CD14-positive monocyte (primary cell): Measurements from ENCODE around the gene KIF26B. TPM values are rescaled to one million over a fixed set of nuclear protein-coding genes. Genes with fewer than 3 reads are reported as not detected.
A peak's percentile ranks its signal among the peaks of the same experiment; 100 is the strongest.

Experiments
- DNase-seq, 3 donors: peaks; one replicate each; pipeline ENCODE4 v3.0.0-alpha.2; 2011 to 2022
- H2AFZ ChIP-seq: 2 replicates; pipeline ENCODE4 v1.6.0; 2012; ENCODE audit warnings: mild to moderate bottlenecking, low read depth, low read length, inconsistent platforms; ENCODE audit not compliant: insufficient read depth, poor library complexity, severe bottlenecking
- H3K27ac ChIP-seq, 2 donors: 1 replicate in 1 of 2; 2 replicates in 1 of 2; pipeline ENCODE4 v1.5.1; 2012 to 2013; ENCODE audit warnings: low read length in 2 of 2, control low read depth in 1 of 2, inconsistent platforms in 1 of 2, low read depth in 1 of 2, mild to moderate bottlenecking in 1 of 2
- H3K27me3 ChIP-seq, 2 donors: one replicate each; pipeline versions ENCODE4 v1.6.0 to v1.6.1; 2011 to 2013; ENCODE audit warnings: low read length in 2 of 2; ENCODE audit not compliant: control insufficient read depth in 2 of 2, insufficient read depth in 2 of 2
- H3K36me3 ChIP-seq, 2 donors: replicated peaks in 1 of 2; 1 replicate in 1 of 2; 2 replicates in 1 of 2; pipeline versions ENCODE4 v1.5.1 to v1.6.1; 2012 to 2013; ENCODE audit warnings: low read length in 2 of 2, control low read depth in 1 of 2, inconsistent platforms in 1 of 2, mild to moderate bottlenecking in 1 of 2; ENCODE audit not compliant: insufficient read depth in 2 of 2, control insufficient read depth in 1 of 2
- H3K4me1 ChIP-seq, 2 donors: 1 replicate in 1 of 2; 2 replicates in 1 of 2; pipeline versions ENCODE4 v1.5.1 to v1.6.1; 2012 to 2013; ENCODE audit warnings: low read length in 2 of 2, control low read depth in 1 of 2, inconsistent platforms in 1 of 2, mild to moderate bottlenecking in 1 of 2, moderate library complexity in 1 of 2; ENCODE audit not compliant: insufficient read depth in 2 of 2, control insufficient read depth in 1 of 2
- H3K4me2 ChIP-seq: replicated peaks from 2 replicates; pipeline ENCODE3; 2012; ENCODE audit warnings: low read length, moderate library complexity, mild to moderate bottlenecking; ENCODE audit not compliant: poor library complexity, severe bottlenecking; ENCODE audit errors: extremely low read depth
- H3K4me3 ChIP-seq, 3 experiments: fragments of 200-600 bp in 1 of 3; sonication (generic) in 1 of 3; replicated peaks in 1 of 3; 1 replicate in 2 of 3; 2 replicates in 1 of 3; pipeline ENCODE4 v1.5.1; 2011 to 2013; ENCODE audit warnings: low read length in 3 of 3, mild to moderate bottlenecking in 3 of 3, control low read depth in 2 of 3, low read depth in 2 of 3, inconsistent platforms in 1 of 3, moderate library complexity in 1 of 3
- H3K79me2 ChIP-seq: 2 replicates; pipeline ENCODE4 v1.6.0; 2012; ENCODE audit warnings: mild to moderate bottlenecking, control low read depth, inconsistent platforms, low read length, moderate library complexity; ENCODE audit not compliant: insufficient read depth
- H3K9ac ChIP-seq: 2 replicates; pipeline ENCODE4 v1.6.0; 2017; ENCODE audit warnings: low read length, mild to moderate bottlenecking; ENCODE audit not compliant: insufficient read depth, poor library complexity, severe bottlenecking
- H3K9me3 ChIP-seq, 2 donors: replicated peaks in 1 of 2; 1 replicate in 1 of 2; 2 replicates in 1 of 2; pipeline versions ENCODE4 v1.5.1 to v1.6.1; 2012 to 2013; ENCODE audit warnings: low read length in 2 of 2, control low read depth in 1 of 2; ENCODE audit not compliant: control insufficient read depth in 1 of 2, insufficient read depth in 1 of 2
- H4K20me1 ChIP-seq: 2 replicates; pipeline ENCODE4 v1.6.0; 2012; ENCODE audit warnings: mild to moderate bottlenecking, low read length, control low read depth, moderate library complexity; ENCODE audit not compliant: insufficient read depth
- H3K27ac Mint-ChIP-seq, 7 donors: one replicate each; pipeline ENCODE4 v1.8.0; 2020; ENCODE audit warnings: mild to moderate bottlenecking in 7 of 7, mixed read lengths in 7 of 7, moderate library complexity in 6 of 7, inconsistent platforms in 2 of 7
- H3K27me3 Mint-ChIP-seq, 3 donors: one replicate each; pipeline ENCODE4 v1.8.0; 2021 to 2022; ENCODE audit warnings: low read depth in 3 of 3, mild to moderate bottlenecking in 3 of 3, mixed read lengths in 3 of 3, moderate library complexity in 3 of 3, inconsistent platforms in 1 of 3
- H3K36me3 Mint-ChIP-seq, 2 donors: one replicate each; pipeline ENCODE4 v1.8.0; 2020; ENCODE audit warnings: mixed read lengths in 2 of 2, inconsistent platforms in 1 of 2, mild to moderate bottlenecking in 1 of 2
- H3K4me1 Mint-ChIP-seq: one replicate; pipeline ENCODE4 v1.8.0; 2020; ENCODE audit warnings: mild to moderate bottlenecking, mixed read lengths
- H3K4me3 Mint-ChIP-seq, 2 donors: one replicate each; pipeline ENCODE4 v1.8.0; 2020; ENCODE audit warnings: mild to moderate bottlenecking in 2 of 2, mixed read lengths in 2 of 2, moderate library complexity in 1 of 2
- H3K9me3 Mint-ChIP-seq, 7 donors: one replicate each; pipeline ENCODE4 v1.8.0; 2020 to 2022; ENCODE audit warnings: mixed read lengths in 7 of 7, mild to moderate bottlenecking in 6 of 7, moderate library complexity in 6 of 7, inconsistent platforms in 2 of 7
- WGBS: methylation state at CpG from one replicate; pipeline ENCODE4 v1.1.5; 2013; ENCODE audit warnings: missing lambda C conversion rate; ENCODE audit not compliant: insufficient coverage; 5-methylcytosine and 5-hydroxymethylcytosine counted together
- intact Hi-C, 2 donors: fragments of 100-400 bp; cut with micrococcal nuclease; formaldehyde crosslinking; loops; one replicate each; pipeline versions ENCODE4 v1.15.0 to v1.15.1; 2023
- polyA plus RNA-seq, 3 donors: library from polyadenylated mRNA; depleted of rRNA in 1 of 3; unstranded in 2 of 3; stranded (reverse) in 1 of 3; fragments of 300-500 nt in 2 of 3; fragments of >200 nt in 1 of 3; fragmentation: Illumina TruSeq in 2 of 3; gene quantifications; 1 replicate in 2 of 3; 2 replicates in 1 of 3; pipeline ENCODE4 v1.2.3, GENCODE V29; 2012 to 2021
- TF ChIP-seq, protein P1 (sequence below): fragments of 200-600 bp; IDR thresholded peaks from one replicate; pipeline ENCODE4 v1.8.0; 2022; ENCODE audit warnings: antibody characterized with exemption, mild to moderate bottlenecking

The KIF26B gene
- polyA plus RNA-seq, 3 donors: 0.01 to 0.05 TPM; not detected in 1

GRCh38 chr1:245375789-245376460 is 221.1 kb downstream of the KIF26B start:
- Histone ChIP-seq H3K4me1 (no peaks in the 10 kb centered on the region), H3K9ac (no peak overlapping the region), H3K79me2 (no peaks in the 10 kb centered on the region), H3K36me3 (no peaks in the 10 kb centered on the region), H4K20me1 (no peaks in the 10 kb centered on the region), H3K9me3 (no peaks in the 10 kb centered on the region), H3K4me3 (no peak overlapping the region), H3K27ac (no peak overlapping the region), H3K27me3 (no peaks in the 10 kb centered on the region), H3K4me2 (no peak overlapping the region), H2AFZ (no peak overlapping the region)
- Mint-ChIP-seq H3K27me3 (peaks cover 3 to 13% (median 5%) of the 10 kb centered on the region in 3 donors), H3K9me3 (peaks cover 0 to 4% (median 0%) of the 10 kb centered on the region in 7 donors), H3K27ac (no peak overlapping the region), H3K4me3 (no peak overlapping the region), H3K4me1 (no peaks in the 10 kb centered on the region), H3K36me3 (no peaks in the 10 kb centered on the region)
- no peak for DNase-seq
- 96% methylated on average over 4 of the region's 12 CpGs for WGBS
- intact Hi-C loops: no loop called here
- TF ChIP-seq, protein P1, sequence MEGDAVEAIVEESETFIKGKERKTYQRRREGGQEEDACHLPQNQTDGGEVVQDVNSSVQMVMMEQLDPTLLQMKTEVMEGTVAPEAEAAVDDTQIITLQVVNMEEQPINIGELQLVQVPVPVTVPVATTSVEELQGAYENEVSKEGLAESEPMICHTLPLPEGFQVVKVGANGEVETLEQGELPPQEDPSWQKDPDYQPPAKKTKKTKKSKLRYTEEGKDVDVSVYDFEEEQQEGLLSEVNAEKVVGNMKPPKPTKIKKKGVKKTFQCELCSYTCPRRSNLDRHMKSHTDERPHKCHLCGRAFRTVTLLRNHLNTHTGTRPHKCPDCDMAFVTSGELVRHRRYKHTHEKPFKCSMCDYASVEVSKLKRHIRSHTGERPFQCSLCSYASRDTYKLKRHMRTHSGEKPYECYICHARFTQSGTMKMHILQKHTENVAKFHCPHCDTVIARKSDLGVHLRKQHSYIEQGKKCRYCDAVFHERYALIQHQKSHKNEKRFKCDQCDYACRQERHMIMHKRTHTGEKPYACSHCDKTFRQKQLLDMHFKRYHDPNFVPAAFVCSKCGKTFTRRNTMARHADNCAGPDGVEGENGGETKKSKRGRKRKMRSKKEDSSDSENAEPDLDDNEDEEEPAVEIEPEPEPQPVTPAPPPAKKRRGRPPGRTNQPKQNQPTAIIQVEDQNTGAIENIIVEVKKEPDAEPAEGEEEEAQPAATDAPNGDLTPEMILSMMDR: no peak

DNA sequence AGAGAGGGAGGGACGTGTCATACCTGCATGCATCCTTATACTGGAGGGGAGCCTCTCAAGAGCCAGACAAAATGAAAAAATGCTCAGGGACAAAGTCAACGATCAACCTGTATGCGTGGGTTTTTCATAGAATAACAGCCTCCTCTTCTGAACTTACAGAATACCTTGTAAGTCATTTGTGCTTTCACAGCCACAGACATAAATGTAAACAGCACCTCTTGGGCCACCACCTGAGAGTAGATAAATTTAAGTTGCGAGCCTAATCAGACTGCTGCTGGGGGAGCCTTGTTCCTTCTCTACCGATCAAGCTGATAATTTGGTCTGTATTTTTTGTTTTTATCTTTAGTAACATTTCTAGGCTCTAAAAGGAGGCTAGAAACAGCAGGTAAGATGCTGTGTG is 223.1 kb downstream of the KIF26B start:
- no peaks in the 10 kb centered on the region for H3K79me2 ChIP-seq
- no peaks in the 10 kb centered on the region for H3K36me3 ChIP-seq
- H3K4me1 ChIP-seq: no peaks in the 10 kb centered on the region
- H3K4me3 Mint-ChIP-seq: no peak overlapping the region
- no peaks in the 10 kb centered on the region for H3K9me3 ChIP-seq
- H3K27me3 Mint-ChIP-seq: peaks cover 3 to 14% (median 9%) of the 10 kb centered on the region in 3 donors
- intact Hi-C loops: no loop called here
- no peak overlapping the region for H2AFZ ChIP-seq
- TF ChIP-seq, protein P1: no peak
- H3K27ac Mint-ChIP-seq: peak overlapping the region in 1 of 7 donors; percentile 18
- H3K9me3 Mint-ChIP-seq: peaks cover 0 to 4% (median 0%) of the 10 kb centered on the region in 7 donors
- no peaks in the 10 kb centered on the region for H4K20me1 ChIP-seq
- 83% methylated on average over 1 of the region's 5 CpGs for WGBS
- H3K4me3 ChIP-seq: no peak overlapping the region
- no peaks in the 10 kb centered on the region for H3K4me1 Mint-ChIP-seq
- no peaks in the 10 kb centered on the region for H3K27me3 ChIP-seq
- H3K9ac ChIP-seq: no peak overlapping the region
- no peak overlapping the region for H3K27ac ChIP-seq
- no peak for DNase-seq
- H3K4me2 ChIP-seq: no peak overlapping the region
- H3K36me3 Mint-ChIP-seq: no peaks in the 10 kb centered on the region
